Fibroblast of lung (primary cell): ENCODE data around the gene COLEC12. TPM values are rescaled to one million over a fixed set of nuclear protein-coding genes. Genes with fewer than 3 reads are reported as not detected.
"Not testable (repeated sequence)": the region's sequence is repeated elsewhere in the genome, so short reads cannot be mapped to it uniquely, and the experiment has no call there.

Experiments used
- DNase-seq, 2 donors: peaks; one replicate each; pipeline versions ENCODE4 v3.0.0 to v3.0.0-alpha.2; 2010; ENCODE audit warnings: low read depth in 2 of 2
- H2AFZ ChIP-seq: 2 replicates; pipeline ENCODE4 v1.5.1; 2012; ENCODE audit warnings: low read length, control low read depth, inconsistent platforms
- H3K27ac ChIP-seq: 2 replicates; pipeline ENCODE4 v1.5.1; 2011; ENCODE audit warnings: low read length, control low read depth; ENCODE audit not compliant: insufficient read depth
- H3K27me3 ChIP-seq: 2 replicates; pipeline ENCODE4 v1.5.1; 2011; ENCODE audit warnings: mild to moderate bottlenecking, low read length; ENCODE audit not compliant: control insufficient read depth, insufficient read depth
- H3K36me3 ChIP-seq: 2 replicates; pipeline ENCODE4 v1.5.1; 2011; ENCODE audit warnings: low read length; ENCODE audit not compliant: control insufficient read depth, insufficient read depth
- H3K4me1 ChIP-seq: 2 replicates; pipeline ENCODE4 v1.5.1; 2011; ENCODE audit warnings: low read length; ENCODE audit not compliant: control insufficient read depth, insufficient read depth; ENCODE audit errors: extremely low read depth
- H3K4me2 ChIP-seq: 2 replicates; pipeline ENCODE4 v1.5.1; 2011; ENCODE audit warnings: low read length, control low read depth; ENCODE audit not compliant: insufficient read depth; ENCODE audit errors: extremely low read depth
- H3K4me3 ChIP-seq, 4 experiments: fragments of 200-600 bp in 1 of 4; sonication (generic) in 1 of 4; replicated peaks in 1 of 4; 2 replicates each; pipeline ENCODE4 v1.5.1; 2011 to 2016; ENCODE audit warnings: low read length in 4 of 4, low read depth in 3 of 4, mild to moderate bottlenecking in 3 of 4, control low read depth in 2 of 4, inconsistent platforms in 1 of 4, mixed read lengths in 1 of 4; ENCODE audit not compliant: insufficient read depth in 1 of 4; ENCODE audit errors: control extremely low read depth in 1 of 4
- H3K79me2 ChIP-seq: 2 replicates; pipeline ENCODE4 v1.5.1; 2012; ENCODE audit warnings: mild to moderate bottlenecking, low read length, inconsistent platforms; ENCODE audit not compliant: control insufficient read depth, insufficient read depth
- H3K9ac ChIP-seq: 2 replicates; pipeline ENCODE4 v1.5.1; 2011; ENCODE audit warnings: mild to moderate bottlenecking, low read length, control low read depth; ENCODE audit not compliant: insufficient read depth
- H3K9me3 ChIP-seq: 2 replicates; pipeline ENCODE4 v1.5.1; 2012; ENCODE audit warnings: low read depth, low read length; ENCODE audit not compliant: control insufficient read depth, insufficient read depth
- H4K20me1 ChIP-seq: 2 replicates; pipeline ENCODE4 v1.5.1; 2011; ENCODE audit warnings: low read length; ENCODE audit not compliant: control insufficient read depth, insufficient read depth; ENCODE audit errors: extremely low read depth
- EZH2 ChIP-seq: IDR thresholded peaks from 2 replicates; pipeline ENCODE4 v1.5.1; 2012; ENCODE audit warnings: low read length, control low read depth, mild to moderate bottlenecking; ENCODE audit errors: missing control alignments
- polyA plus RNA-seq, 2 donors: library from polyadenylated mRNA; depleted of rRNA in 1 of 2; stranded (reverse) in 1 of 2; unstranded in 1 of 2; fragments of >200 nt; gene quantifications; 2 replicates each; pipeline ENCODE4 v1.2.1, GENCODE V29; 2011 to 2012; ENCODE audit warnings: missing spikeins in 1 of 2
- total RNA-seq: library from RNA; depleted of rRNA; stranded (reverse); fragments of >200 nt; gene quantifications from 2 replicates; pipeline ENCODE4 v1.2.1, GENCODE V29; 2014
- TF ChIP-seq, protein P1 (sequence below), 2 donors: IDR thresholded peaks in 1 of 2; conservative IDR thresholded peaks in 1 of 2; 1 replicate in 1 of 2; 2 replicates in 1 of 2; pipeline ENCODE4 v1.5.1; 2011 to 2012; ENCODE audit warnings: low read length in 2 of 2, control low read depth in 1 of 2, inconsistent platforms in 1 of 2, low read depth in 1 of 2, mild to moderate bottlenecking in 1 of 2

The COLEC12 gene
- total and polyA plus RNA-seq, 2 donors (not counting 1 experiment from before 2014, with no cell fraction given) = 20.0 to 24.8 TPM

DNA sequence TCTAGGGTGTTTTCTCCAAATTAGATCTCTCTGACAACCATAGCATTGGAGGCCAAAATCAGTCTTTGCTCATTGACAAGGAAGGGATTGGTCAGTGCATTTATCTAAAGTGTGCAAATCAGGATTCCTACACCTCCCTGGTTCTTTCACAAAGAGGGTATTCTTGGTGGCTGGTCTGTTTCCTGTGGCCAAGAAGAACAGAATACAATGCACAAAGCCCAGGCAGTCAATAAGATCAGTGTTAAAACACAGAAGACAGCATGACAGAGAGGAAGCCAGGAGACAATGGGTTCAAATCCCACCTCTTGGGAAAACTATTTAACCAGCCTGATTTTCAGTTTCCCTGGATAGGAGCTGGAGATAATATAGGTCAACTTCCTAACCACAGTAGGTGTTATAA lies 186.6 kb downstream of the COLEC12 start:
- no peak overlapping the region for H3K9ac ChIP-seq
- peaks cover 7% of the 10 kb centered on the region for H3K27me3 ChIP-seq
- no peak for DNase-seq
- TF ChIP-seq, protein P1, sequence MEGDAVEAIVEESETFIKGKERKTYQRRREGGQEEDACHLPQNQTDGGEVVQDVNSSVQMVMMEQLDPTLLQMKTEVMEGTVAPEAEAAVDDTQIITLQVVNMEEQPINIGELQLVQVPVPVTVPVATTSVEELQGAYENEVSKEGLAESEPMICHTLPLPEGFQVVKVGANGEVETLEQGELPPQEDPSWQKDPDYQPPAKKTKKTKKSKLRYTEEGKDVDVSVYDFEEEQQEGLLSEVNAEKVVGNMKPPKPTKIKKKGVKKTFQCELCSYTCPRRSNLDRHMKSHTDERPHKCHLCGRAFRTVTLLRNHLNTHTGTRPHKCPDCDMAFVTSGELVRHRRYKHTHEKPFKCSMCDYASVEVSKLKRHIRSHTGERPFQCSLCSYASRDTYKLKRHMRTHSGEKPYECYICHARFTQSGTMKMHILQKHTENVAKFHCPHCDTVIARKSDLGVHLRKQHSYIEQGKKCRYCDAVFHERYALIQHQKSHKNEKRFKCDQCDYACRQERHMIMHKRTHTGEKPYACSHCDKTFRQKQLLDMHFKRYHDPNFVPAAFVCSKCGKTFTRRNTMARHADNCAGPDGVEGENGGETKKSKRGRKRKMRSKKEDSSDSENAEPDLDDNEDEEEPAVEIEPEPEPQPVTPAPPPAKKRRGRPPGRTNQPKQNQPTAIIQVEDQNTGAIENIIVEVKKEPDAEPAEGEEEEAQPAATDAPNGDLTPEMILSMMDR (conservative IDR thresholded peaks at IDR 0.05 in 1 of 2, IDR thresholded peaks at IDR 0.05 in 1 of 2; ENCODE audit: low read depth in 1 of 2, low read length in 2 of 2) = no peak
- no peak for TF ChIP-seq EZH2
- H3K79me2 ChIP-seq = no peaks in the 10 kb centered on the region
- H3K27ac ChIP-seq = no peak overlapping the region
- no peak overlapping the region for H3K4me3 ChIP-seq
- no peaks in the 10 kb centered on the region for H4K20me1 ChIP-seq
- no peaks in the 10 kb centered on the region for H3K4me1 ChIP-seq
- H3K36me3 ChIP-seq = no peaks in the 10 kb centered on the region
- H2AFZ ChIP-seq = no peak overlapping the region
- H3K4me2 ChIP-seq = no peak overlapping the region
- H3K9me3 ChIP-seq = no peaks in the 10 kb centered on the region

DNA sequence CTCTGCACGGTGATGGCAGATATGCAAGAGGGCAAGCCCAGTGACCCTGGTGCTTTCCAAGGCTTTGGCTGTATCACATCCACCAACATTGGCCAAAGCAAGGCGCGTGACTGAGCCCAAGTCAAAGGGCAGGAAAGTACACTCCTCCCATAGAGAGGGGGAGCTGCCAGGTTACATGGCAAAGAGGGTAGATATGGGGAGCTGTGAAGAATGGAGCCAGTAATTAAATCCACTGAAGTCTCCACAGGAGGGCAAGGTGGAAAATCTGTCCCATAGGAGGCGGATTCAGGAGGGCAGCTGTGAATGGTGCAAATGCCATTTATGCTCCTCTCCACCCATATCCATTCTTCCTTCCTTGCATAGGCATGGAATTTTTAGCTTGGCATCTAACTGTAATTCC lies 188.1 kb downstream of the COLEC12 start:
- no peaks in the 10 kb centered on the region for H3K36me3 ChIP-seq
- no peak overlapping the region for H3K27ac ChIP-seq
- H2AFZ ChIP-seq = no peak overlapping the region
- H3K9ac ChIP-seq = no peak overlapping the region
- no peak overlapping the region for H3K4me2 ChIP-seq
- no peak overlapping the region for H3K4me3 ChIP-seq
- H3K9me3 ChIP-seq = no peaks in the 10 kb centered on the region
- H4K20me1 ChIP-seq = no peaks in the 10 kb centered on the region
- H3K4me1 ChIP-seq = no peaks in the 10 kb centered on the region
- no peak for DNase-seq
- no peak for TF ChIP-seq EZH2
- TF ChIP-seq, protein P1 (conservative IDR thresholded peaks at IDR 0.05 in 1 of 2, IDR thresholded peaks at IDR 0.05 in 1 of 2; ENCODE audit: low read depth in 1 of 2, low read length in 2 of 2) = no peak
- no peaks in the 10 kb centered on the region for H3K79me2 ChIP-seq
- H3K27me3 ChIP-seq = peaks cover 7% of the 10 kb centered on the region

DNA sequence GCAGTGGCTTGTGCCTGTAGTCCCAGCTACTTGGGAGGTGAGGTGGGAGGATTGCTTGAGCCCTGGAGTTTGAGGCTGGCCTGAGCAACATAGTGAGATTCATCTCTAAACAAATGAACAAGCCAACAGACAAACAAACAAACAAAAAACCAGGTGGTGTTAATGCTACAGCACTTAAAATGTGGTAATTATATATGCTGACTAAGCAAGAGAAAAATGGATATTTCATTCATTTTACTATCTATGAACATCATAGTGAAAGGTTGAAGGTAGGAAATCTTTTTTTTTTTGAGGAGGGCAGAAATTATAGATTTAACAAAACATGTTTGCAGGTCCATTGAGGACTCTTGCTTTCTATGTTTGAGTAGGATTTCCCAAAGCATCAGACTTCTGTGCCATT lies 190.5 kb downstream of the COLEC12 start:
- no peak overlapping the region for H3K4me2 ChIP-seq
- peaks cover 24% of the 10 kb centered on the region for H3K27me3 ChIP-seq
- no peaks in the 10 kb centered on the region for H4K20me1 ChIP-seq
- H3K79me2 ChIP-seq = no peaks in the 10 kb centered on the region
- TF ChIP-seq, protein P1 (conservative IDR thresholded peaks at IDR 0.05 in 1 of 2, IDR thresholded peaks at IDR 0.05 in 1 of 2; ENCODE audit: low read depth in 1 of 2, low read length in 2 of 2) = no peak
- TF ChIP-seq EZH2 = no peak
- no peaks in the 10 kb centered on the region for H3K4me1 ChIP-seq
- no peak overlapping the region for H2AFZ ChIP-seq
- no peaks in the 10 kb centered on the region for H3K36me3 ChIP-seq
- H3K9me3 ChIP-seq = no peaks in the 10 kb centered on the region
- DNase-seq = no peak
- H3K27ac ChIP-seq = no peak overlapping the region
- no peak overlapping the region for H3K4me3 ChIP-seq
- no peak overlapping the region for H3K9ac ChIP-seq

DNA sequence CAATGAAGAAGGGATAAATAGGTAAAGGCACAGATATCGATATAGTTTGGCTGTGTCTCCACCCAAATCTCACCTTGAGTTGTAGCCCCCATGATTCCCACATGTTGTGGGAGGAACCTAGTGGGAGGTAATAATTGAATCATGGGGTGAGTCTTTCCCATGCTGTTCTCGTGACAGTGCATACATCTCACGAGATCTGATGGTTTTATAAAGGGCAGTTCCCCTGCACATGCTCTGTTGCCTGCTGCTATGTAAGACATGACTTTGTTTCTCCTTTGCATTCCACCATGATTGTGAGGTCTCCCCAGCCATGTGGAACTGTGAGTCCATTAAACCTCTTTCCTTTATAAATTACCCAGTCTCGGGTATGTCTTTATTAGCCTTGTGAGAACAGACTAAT lies 192.4 kb downstream of the COLEC12 start:
- H3K79me2 ChIP-seq = not testable (repeated sequence)

More for the DNA sequence above, 192.4 kb downstream of the COLEC12 start:
- not testable (repeated sequence) for H3K36me3 ChIP-seq, H2AFZ ChIP-seq, H3K9me3 ChIP-seq, H3K9ac ChIP-seq, H4K20me1 ChIP-seq, H3K4me1 ChIP-seq, DNase-seq, H3K4me2 ChIP-seq, H3K4me3 ChIP-seq, H3K27ac ChIP-seq
- H3K27me3 ChIP-seq = peaks cover 24% of the 10 kb centered on the region
